ENCODE measurements around the gene COX8A.
A peak's percentile ranks its signal among the peaks of the same experiment; 100 is the strongest.
"Not testable (repeated sequence)": the region's sequence is repeated elsewhere in the genome, so short reads cannot be mapped to it uniquely, and the experiment has no call there.

The COX8A gene

GRCh38 chr11:63969461-63969860, 5.0 kb upstream of the COX8A start:
- DNase-seq: no peak

GRCh38 chr11:63970902-63971301, 3.5 kb upstream of the COX8A start:
- no peak overlapping the region for H3K9ac ChIP-seq (ENCODE audit: low read depth, low read length)
- H2AFZ ChIP-seq (ENCODE audit: low read depth, low read length): no peak overlapping the region
- TF ChIP-seq CTCF (IDR thresholded peaks at IDR 0.05; ENCODE audit: borderline replicate concordance, extremely low read depth, low read length, poor library complexity, severe bottlenecking) (no peak), EZH2 (IDR thresholded peaks at IDR 0.05; ENCODE audit: borderline replicate concordance, low read depth, low read length, severe bottlenecking) (no peak)
- H4K20me1 ChIP-seq (ENCODE audit: insufficient read depth, low read length): peaks cover 3% of the 10 kb centered on the region; the same call in 1 of the 2 replicates
- H3K36me3 ChIP-seq (ENCODE audit: insufficient read depth, low read length): peaks cover 7% of the 10 kb centered on the region
- H3K9me3 ChIP-seq (ENCODE audit: insufficient read depth, low read length, severe bottlenecking): no peaks in the 10 kb centered on the region
- no peak for ATAC-seq (ENCODE audit: insufficient read depth, low read depth)
- H3K4me2 ChIP-seq (ENCODE audit: insufficient read depth, low read length): no peak overlapping the region
- H3K27ac ChIP-seq (ENCODE audit: low read length): no peak overlapping the region
- no peak for DNase-seq
- H3K4me1 ChIP-seq (ENCODE audit: insufficient read depth, low read length): peaks cover 12% of the 10 kb centered on the region
- peaks cover 15% of the 10 kb centered on the region for H3K79me2 ChIP-seq (ENCODE audit: insufficient read depth, low read length)
- H3K4me3 ChIP-seq (ENCODE audit: low read depth in 1 of 2, low read length in 2 of 2): no peak overlapping the region
- H3K27me3 ChIP-seq (ENCODE audit: insufficient read depth, low read length, poor library complexity): no peaks in the 10 kb centered on the region

More at GRCh38 chr11:63969461-63969860, 5.0 kb upstream of the COX8A start:
- peaks cover 6% of the 10 kb centered on the region for H3K4me1 ChIP-seq (ENCODE audit: insufficient read depth, low read length)
- H3K36me3 ChIP-seq (ENCODE audit: insufficient read depth, low read length): peaks cover under 1% of the 10 kb centered on the region; the same call in 1 of the 2 replicates
- no peaks in the 10 kb centered on the region for H3K27me3 ChIP-seq (ENCODE audit: insufficient read depth, low read length, poor library complexity)
- no peaks in the 10 kb centered on the region for H4K20me1 ChIP-seq (ENCODE audit: insufficient read depth, low read length)
- no peak overlapping the region for H3K4me3 ChIP-seq (ENCODE audit: low read depth in 1 of 2, low read length in 2 of 2)
- H3K4me2 ChIP-seq (ENCODE audit: insufficient read depth, low read length): no peak overlapping the region
- no peak overlapping the region for H2AFZ ChIP-seq (ENCODE audit: low read depth, low read length)
- TF ChIP-seq EZH2 (IDR thresholded peaks at IDR 0.05; ENCODE audit: borderline replicate concordance, low read depth, low read length, severe bottlenecking): no peak
- no peak for TF ChIP-seq CTCF (IDR thresholded peaks at IDR 0.05; ENCODE audit: borderline replicate concordance, extremely low read depth, low read length, poor library complexity, severe bottlenecking)
- no peak overlapping the region for H3K9ac ChIP-seq (ENCODE audit: low read depth, low read length)
- peaks cover under 1% of the 10 kb centered on the region for H3K79me2 ChIP-seq (ENCODE audit: insufficient read depth, low read length)
- H3K27ac ChIP-seq (ENCODE audit: low read length): no peak overlapping the region
- H3K9me3 ChIP-seq (ENCODE audit: insufficient read depth, low read length, severe bottlenecking): no peaks in the 10 kb centered on the region
- ATAC-seq (ENCODE audit: insufficient read depth, low read depth): no peak

- Histone ChIP-seq H4K20me1 (ENCODE audit: insufficient read depth, low read length) (peaks cover 17% of the 10 kb centered on the region; the same call in 1 of the 2 replicates), H3K4me3 (ENCODE audit: low read depth in 1 of 2, low read length in 2 of 2) (peak overlapping the region in 1 of 2 experiments; percentile 82; a peak in 2 of 4 replicates), H3K27ac (ENCODE audit: low read length) (peak overlapping the region; percentile 54), H3K36me3 (ENCODE audit: insufficient read depth, low read length) (peaks cover 29% of the 10 kb centered on the region), H3K4me1 (ENCODE audit: insufficient read depth, low read length) (peaks cover 27% of the 10 kb centered on the region), H3K79me2 (ENCODE audit: insufficient read depth, low read length) (peaks cover 42% of the 10 kb centered on the region), H2AFZ (ENCODE audit: low read depth, low read length) (peak overlapping the region; percentile 55; the same call in 1 of the 2 replicates)
- DNase-seq; ATAC-seq (ENCODE audit: insufficient read depth, low read depth); H3K9ac ChIP-seq (ENCODE audit: low read depth, low read length); H3K4me2 ChIP-seq (ENCODE audit: insufficient read depth, low read length); H3K9me3 ChIP-seq (ENCODE audit: insufficient read depth, low read length, severe bottlenecking); H3K27me3 ChIP-seq (ENCODE audit: insufficient read depth, low read length, poor library complexity): not testable (repeated sequence)
These were observed 535 bp upstream of the COX8A start for GRCh38 chr11:63973912-63974258.

- H3K4me1 ChIP-seq (ENCODE audit: insufficient read depth, low read length): peaks cover 26% of the 10 kb centered on the region
- H3K79me2 ChIP-seq (ENCODE audit: insufficient read depth, low read length): peaks cover 67% of the 10 kb centered on the region
- H3K36me3 ChIP-seq (ENCODE audit: insufficient read depth, low read length): peaks cover 30% of the 10 kb centered on the region
- no peak for TF ChIP-seq CTCF (IDR thresholded peaks at IDR 0.05; ENCODE audit: borderline replicate concordance, extremely low read depth, low read length, poor library complexity, severe bottlenecking)
- no peak for TF ChIP-seq EZH2 (IDR thresholded peaks at IDR 0.05; ENCODE audit: borderline replicate concordance, low read depth, low read length, severe bottlenecking)
- no peak overlapping the region for H3K9ac ChIP-seq (ENCODE audit: low read depth, low read length)
- ATAC-seq (ENCODE audit: insufficient read depth, low read depth) (no peak), DNase-seq (no peak)
- H4K20me1 ChIP-seq (ENCODE audit: insufficient read depth, low read length): peaks cover 26% of the 10 kb centered on the region; the same call in 1 of the 2 replicates
- no peak overlapping the region for H3K4me3 ChIP-seq (ENCODE audit: low read depth in 1 of 2, low read length in 2 of 2)
- H3K27me3 ChIP-seq (ENCODE audit: insufficient read depth, low read length, poor library complexity): no peaks in the 10 kb centered on the region
- H3K4me2 ChIP-seq (ENCODE audit: insufficient read depth, low read length): no peak overlapping the region
- no peak overlapping the region for H3K27ac ChIP-seq (ENCODE audit: low read length)
- H2AFZ ChIP-seq (ENCODE audit: low read depth, low read length): no peak overlapping the region
- no peaks in the 10 kb centered on the region for H3K9me3 ChIP-seq (ENCODE audit: insufficient read depth, low read length, severe bottlenecking)
These were observed 4.3 kb downstream of the COX8A start for GRCh38 chr11:63978551-63979239.
